Omental fat pad (tissue), 4 donors: ENCODE measurements around the gene ZFAND2B. TPM values are rescaled to one million over a fixed set of nuclear protein-coding genes. Genes with fewer than 3 reads are reported as not detected.
A peak's percentile ranks its signal among the peaks of the same experiment; 100 is the strongest.

ENCODE experiments used
- ATAC-seq: fragments of 150-250 bp; one replicate; pipeline ENCODE4 v1.9.1; 2016; ENCODE audit warnings: mild to moderate bottlenecking, moderate library complexity; ENCODE audit not compliant: low FRiP score
- DNase-seq: peaks from one replicate; pipeline ENCODE4 v3.0.0-alpha.2; 2019; ENCODE audit warnings: low spot score
- total RNA-seq, 4 donors: library from RNA; depleted of rRNA; stranded (reverse); fragments of >200 nt; gene quantifications; one replicate each; pipeline ENCODE4 v1.1.0, GENCODE V29; 2016
- TF ChIP-seq, protein P1 (sequence below), 3 donors: fragments of 450-650 bp; IDR thresholded peaks; one replicate each; pipeline ENCODE4 v1.5.1; 2016 to 2017; ENCODE audit warnings: antibody characterized with exemption in 3 of 3, mild to moderate bottlenecking in 3 of 3, moderate library complexity in 2 of 3

ZFAND2B gene
- total RNA-seq, 4 donors from 2014 or later, result 25.1 to 57.1 (median 40.1) TPM

DNA sequence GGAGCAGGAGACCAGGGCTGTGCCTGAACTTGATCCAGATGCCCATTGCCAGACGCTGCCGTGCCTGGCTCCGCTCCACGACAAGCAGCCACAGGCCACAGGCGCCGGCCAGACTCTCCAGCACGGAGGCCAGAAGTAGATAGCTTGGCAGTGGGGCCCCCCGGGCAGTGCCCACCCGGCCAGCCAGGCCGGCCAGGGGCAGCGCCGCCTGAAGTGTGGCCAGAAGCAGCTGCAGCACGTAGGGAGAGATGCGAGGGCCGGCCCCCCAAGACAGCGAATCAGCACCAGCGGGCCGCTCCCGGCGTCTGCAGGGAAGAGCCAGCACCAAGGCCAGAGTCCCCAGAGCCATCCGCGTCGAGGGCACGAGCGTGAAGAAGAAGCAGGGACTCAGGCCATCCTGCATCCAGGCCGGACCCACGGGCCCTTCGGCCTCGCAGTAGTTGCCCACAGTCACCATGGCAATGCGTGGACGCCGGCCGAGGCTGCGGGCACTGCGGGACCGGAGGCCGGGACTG is 11.7 kb downstream of the ZFAND2B start:
- peak; percentile 61 for ATAC-seq

DNA sequence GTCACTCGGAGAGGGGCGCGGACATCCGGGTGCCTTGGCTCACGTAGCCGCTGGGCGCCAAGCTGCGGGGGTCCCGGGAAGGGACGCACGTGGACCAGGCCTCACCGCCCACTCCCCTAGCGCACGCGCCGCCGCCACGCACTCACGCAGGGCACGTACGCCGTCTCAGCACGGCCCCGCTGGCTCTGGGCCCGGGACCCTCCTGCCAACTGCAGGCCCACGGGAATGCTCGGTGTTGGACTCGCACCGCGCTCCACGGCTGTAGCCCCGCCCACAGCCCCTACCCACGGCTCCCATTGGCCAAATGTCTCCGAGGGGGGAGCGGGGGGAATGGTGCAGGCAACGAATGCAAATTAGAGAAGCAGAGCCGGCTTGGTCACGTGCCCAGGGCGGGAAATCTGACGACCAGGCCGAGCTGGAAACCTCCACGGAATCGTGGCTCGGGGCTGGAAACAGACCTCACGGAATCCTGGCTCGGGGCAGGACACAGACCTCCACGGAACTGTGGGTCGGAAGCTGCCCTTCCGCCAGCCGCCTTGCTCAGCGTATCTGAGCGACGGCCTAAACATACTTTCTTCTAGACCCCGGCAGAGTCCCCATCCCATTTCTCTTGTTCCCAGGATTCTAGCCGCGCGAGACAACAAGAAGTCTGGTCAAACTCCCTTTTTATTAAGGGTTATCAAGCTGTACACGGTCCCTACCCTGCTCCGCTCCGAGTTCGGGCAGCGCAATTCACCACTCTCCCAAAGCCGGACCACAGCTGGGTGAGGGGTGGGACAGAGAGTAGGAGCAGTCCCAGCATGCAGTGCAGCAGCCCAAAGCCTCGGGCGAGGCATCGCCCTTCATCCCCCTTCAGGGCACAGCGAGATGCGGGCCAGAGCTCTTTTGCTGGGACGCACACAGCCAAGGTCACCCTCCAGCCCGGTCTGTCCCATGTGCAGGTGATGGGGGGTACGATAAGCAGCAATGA is 12.4 kb downstream of the ZFAND2B start, which contains the start of gene ABCB6:
TSS of gene ABCB6 (minus strand) at position 227 of the 970 bp plus-strand sequence. CDS start 285 bp downstream, outside the sequence.
- TF ChIP-seq, protein P1, sequence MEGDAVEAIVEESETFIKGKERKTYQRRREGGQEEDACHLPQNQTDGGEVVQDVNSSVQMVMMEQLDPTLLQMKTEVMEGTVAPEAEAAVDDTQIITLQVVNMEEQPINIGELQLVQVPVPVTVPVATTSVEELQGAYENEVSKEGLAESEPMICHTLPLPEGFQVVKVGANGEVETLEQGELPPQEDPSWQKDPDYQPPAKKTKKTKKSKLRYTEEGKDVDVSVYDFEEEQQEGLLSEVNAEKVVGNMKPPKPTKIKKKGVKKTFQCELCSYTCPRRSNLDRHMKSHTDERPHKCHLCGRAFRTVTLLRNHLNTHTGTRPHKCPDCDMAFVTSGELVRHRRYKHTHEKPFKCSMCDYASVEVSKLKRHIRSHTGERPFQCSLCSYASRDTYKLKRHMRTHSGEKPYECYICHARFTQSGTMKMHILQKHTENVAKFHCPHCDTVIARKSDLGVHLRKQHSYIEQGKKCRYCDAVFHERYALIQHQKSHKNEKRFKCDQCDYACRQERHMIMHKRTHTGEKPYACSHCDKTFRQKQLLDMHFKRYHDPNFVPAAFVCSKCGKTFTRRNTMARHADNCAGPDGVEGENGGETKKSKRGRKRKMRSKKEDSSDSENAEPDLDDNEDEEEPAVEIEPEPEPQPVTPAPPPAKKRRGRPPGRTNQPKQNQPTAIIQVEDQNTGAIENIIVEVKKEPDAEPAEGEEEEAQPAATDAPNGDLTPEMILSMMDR (IDR thresholded peaks at IDR 0.05), result no peak
- ATAC-seq, result peak; percentile 89
- DNase-seq, result peak; percentile 91

More for the DNA sequence above, 11.7 kb downstream of the ZFAND2B start:
- DNase-seq, result no peak
- TF ChIP-seq, protein P1 (IDR thresholded peaks at IDR 0.05), result no peak

DNA sequence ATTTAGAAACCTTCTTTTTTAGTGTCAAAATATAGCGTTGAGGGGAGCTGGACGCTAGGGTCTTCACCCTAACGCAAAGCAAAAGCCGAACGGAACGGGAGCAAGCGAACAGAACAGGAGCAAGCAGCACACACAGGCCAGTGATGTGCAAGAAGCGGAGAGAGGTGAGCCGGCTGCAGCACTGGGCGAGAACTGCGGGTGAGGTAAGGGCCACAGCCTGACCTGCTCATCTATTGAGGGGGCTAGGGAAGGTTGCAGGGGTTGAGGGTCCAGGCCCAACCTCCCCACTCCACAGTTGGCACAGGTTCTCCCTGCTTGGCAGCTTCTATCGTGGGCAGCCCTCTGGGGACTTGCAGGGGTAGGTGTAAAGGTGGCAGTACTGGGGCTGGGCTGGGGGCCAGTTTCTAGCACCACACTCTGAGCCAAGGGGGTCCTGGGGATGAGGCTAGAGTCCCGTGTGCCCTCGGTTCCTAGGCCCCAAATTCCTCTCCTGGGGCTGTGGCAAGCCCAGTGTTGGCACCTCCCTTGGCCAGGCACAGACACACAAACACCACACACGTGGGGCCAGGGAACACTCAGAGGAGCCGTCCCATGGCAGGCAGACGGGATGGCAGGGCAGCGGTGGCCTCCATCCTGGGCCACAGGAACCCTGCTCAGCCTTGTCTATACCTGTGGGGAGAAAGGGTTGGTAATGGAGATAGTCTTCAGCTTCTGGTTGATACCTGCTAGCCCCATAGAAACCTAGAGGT is 13.4 kb downstream of the ZFAND2B start:
- DNase-seq (no peak), ATAC-seq (no peak)
- TF ChIP-seq, protein P1 (IDR thresholded peaks at IDR 0.05), result no peak

DNA sequence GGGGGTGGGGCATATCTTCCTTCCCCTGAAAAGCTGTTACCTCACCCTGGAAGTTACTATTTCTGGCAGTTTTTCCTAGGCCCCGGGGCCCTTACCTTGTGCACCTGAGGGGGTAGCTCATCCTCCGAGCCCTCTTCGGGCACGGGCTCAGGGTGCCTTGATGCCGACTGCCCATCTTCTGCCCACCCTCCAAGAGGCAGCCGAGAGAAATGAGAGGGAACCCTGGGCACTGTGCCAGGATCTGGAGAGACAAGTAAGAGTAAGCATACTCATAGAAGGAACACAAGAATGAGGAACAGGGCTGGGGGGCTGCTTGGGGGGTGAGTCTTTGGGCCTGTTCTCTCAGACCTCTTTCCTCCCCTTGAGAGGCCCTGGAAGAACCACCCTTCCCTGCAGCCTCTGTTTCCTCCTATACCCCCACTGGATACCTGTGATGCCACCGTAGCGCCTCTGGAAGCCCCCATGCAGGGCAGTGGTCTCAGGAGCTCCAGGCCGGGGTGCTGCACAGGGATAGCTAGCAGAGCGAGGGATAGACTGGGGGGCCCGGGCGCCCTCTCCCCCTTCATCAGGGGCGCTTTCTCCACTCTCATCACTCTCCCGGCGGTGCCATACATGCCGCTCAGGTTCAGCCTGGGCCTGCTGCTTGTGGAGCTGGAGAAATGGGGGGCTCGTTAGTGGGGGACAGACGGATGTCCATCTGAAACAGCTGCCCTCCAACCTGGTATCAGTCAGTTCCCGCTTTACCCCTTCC is 14.2 kb downstream of the ZFAND2B start:
- TF ChIP-seq, protein P1 (IDR thresholded peaks at IDR 0.05), result no peak
- DNase-seq (no peak), ATAC-seq (no peak)

DNA sequence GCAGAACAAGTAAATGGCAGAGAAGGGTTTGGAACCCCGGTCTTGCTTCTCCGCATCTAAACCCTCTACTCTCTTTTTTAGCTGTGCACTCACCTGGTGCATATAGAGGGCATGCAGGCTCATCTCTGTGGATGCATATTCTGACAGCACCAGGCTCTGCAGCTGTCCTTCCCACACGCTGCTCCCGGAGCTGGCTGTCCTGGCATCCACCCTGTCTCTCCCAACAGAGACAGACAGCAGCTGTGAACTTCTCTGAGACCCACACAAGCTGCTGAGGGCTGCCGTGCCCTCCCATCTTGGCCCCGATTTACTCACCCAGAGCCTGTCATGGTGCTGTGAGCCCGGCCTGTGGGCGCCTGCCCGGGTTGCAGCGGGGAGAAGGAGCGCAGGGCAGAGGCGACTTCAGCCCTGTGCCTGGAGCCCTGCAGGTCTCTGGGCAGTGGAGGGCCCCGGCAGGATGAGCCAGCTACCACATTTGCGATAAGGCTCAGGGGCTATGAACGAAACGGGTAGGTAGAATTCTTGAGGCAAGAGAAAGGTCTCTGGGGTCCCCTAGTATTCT is 15.5 kb downstream of the ZFAND2B start:
- no peak for DNase-seq
- TF ChIP-seq, protein P1 (IDR thresholded peaks at IDR 0.05), result no peak
- ATAC-seq, result no peak
